Stimulated activated CD4-positive, alpha-beta T cell treated with anti-CD3 and anti-CD28 coated beads, Interleukin-1b, Interleukin-23, amount 100 ng/mL, for 4 hours (primary cell): ENCODE data around the gene TOGARAM2.
"Not testable (repeated sequence)": the region's sequence is repeated elsewhere in the genome, so short reads cannot be mapped to it uniquely, and the experiment has no call there.

Source experiments
- DNase-seq, 2 donors: peaks; one replicate each; pipeline ENCODE4 v3.0.0-alpha.2; 2020; ENCODE audit warnings: low read depth in 2 of 2

The TOGARAM2 gene

DNA sequence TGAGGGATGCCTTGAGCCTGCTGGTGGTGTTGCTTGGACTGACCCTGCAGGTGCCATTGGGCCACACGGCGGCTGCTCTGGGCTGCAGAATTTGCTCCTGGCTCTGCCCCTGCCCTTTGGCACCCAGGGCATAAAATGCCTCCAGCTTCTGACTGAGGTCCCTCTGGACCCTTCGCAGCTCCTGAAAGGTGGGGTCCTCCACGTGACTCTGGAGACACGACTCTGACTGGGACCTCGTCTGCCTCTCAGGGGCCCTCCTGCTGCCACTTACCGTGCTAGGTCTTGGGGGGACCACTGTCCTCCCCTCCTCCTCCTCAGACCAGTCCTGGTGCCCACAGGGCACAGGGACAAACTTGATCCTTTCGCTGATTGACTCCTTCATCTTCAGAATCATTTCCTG lies 91.2 kb downstream of the TOGARAM2 start:
- DNase-seq, result no peak

- DNase-seq, result no peak
Measured at GRCh38 chr2:29072971-29073725, 92.0 kb downstream of the TOGARAM2 start.

- DNase-seq, result no peak
Measured at GRCh38 chr2:29073933-29074332, 92.8 kb downstream of the TOGARAM2 start.

GRCh38 chr2:29074411-29074810 lies 93.3 kb downstream of the TOGARAM2 start, which contains the start of gene PCARE:
Gene PCARE, minus strand, starts transcription at chr2:29074523. Its CDS starts 262 bp downstream, at chr2:29074261.
- no peak for DNase-seq

- no peak for DNase-seq
Measured at GRCh38 chr2:29075894-29076705, 95.0 kb downstream of the TOGARAM2 start.

DNA sequence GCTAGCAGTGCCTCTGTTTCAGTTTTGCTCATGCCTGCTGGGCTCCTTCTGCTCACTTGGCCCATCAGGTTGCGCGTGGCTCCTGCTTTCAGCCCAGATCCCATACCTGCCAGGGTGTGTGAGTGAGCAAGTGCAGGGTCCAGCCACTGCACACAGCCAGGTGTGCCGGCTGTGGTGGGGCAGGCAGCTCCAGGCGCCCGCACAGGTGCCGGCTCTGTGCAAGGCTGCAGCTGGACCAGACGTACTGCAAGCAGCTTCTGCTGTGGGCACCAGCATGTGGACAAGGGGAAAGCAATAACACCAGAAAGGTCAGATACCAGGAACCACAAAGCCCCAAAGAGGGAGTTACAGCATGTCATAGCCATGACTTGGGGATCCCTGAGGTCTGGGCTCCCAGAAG lies 98.8 kb downstream of the TOGARAM2 start:
- no peak for DNase-seq

- no peak for DNase-seq
Measured at GRCh38 chr2:29080886-29081743, 100.0 kb downstream of the TOGARAM2 start.

GRCh38 chr2:29082804-29083495 lies 101.9 kb downstream of the TOGARAM2 start:
- DNase-seq, result no peak

DNA sequence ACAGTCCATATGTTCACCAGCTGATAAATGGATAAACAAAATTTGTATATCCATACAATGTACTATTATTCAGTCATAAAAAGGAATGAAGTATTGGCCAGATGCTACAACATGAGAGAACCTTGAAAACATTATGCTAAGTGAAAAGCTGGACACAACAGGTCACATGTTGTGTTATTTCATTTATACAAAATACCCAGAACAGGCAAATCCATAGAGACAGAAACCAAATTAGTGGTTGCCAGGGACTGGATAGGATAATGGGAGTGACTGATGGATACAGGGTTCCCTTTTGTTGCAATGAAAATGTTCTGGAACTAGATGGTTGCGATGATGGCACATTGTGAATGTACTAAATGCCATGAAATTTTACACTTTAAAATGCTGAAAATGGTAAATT lies 103.5 kb downstream of the TOGARAM2 start:
- DNase-seq, result no peak

GRCh38 chr2:29090311-29090710 lies 109.2 kb downstream of the TOGARAM2 start:
- DNase-seq, result not testable (repeated sequence)

DNA sequence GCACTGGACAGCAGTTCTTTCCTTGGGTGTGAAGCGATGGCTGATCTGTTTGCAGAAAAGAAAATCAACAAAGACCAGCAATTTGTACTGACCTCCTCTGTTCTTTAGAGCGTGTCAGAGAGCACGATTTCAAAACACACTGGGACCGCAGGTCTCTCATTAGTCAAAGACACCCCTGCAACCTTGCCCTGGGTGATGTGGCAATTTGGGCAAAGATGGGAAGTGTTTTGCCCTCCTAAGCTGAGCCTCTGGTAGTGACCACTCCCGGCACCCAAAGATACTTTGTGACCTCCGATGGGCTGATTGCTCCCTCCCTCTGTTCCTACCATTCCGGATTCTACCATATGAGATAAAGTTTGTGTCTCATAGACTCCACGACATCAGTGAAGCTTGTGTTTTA lies 115.9 kb downstream of the TOGARAM2 start:
- no peak for DNase-seq

- DNase-seq, result no peak
Measured at GRCh38 chr2:29097569-29097968, 116.5 kb downstream of the TOGARAM2 start.

- DNase-seq, result no peak
Measured at GRCh38 chr2:29100564-29100963, 119.5 kb downstream of the TOGARAM2 start.
